Vagina (tissue), 2 donors: ENCODE measurements around the gene CPLX1.

Experiments
- CTCF ChIP-seq, 3 experiments: fragments of 450-650 bp in 2 of 3; fragments of 200-600 bp in 1 of 3; sonication (generic) in 1 of 3; IDR thresholded peaks; one replicate each; pipeline ENCODE4 v1.5.1; 2017 to 2019; ENCODE audit warnings: antibody characterized with exemption in 3 of 3, mild to moderate bottlenecking in 2 of 3, moderate library complexity in 2 of 3
- POLR2A ChIP-seq, 2 donors: fragments of 450-650 bp; IDR thresholded peaks; one replicate each; pipeline ENCODE4 v1.6.1; 2017; ENCODE audit warnings: antibody characterized with exemption in 2 of 2, mild to moderate bottlenecking in 2 of 2, moderate library complexity in 2 of 2
- POLR2AphosphoS5 ChIP-seq, 2 donors: sonication (generic); formaldehyde crosslinking; IDR thresholded peaks; one replicate each; pipeline ENCODE4 v1.9.0; 2017; ENCODE audit warnings: antibody characterized with exemption in 2 of 2, mild to moderate bottlenecking in 2 of 2, low read depth in 1 of 2; ENCODE audit not compliant: insufficient read depth in 1 of 2

DNA sequence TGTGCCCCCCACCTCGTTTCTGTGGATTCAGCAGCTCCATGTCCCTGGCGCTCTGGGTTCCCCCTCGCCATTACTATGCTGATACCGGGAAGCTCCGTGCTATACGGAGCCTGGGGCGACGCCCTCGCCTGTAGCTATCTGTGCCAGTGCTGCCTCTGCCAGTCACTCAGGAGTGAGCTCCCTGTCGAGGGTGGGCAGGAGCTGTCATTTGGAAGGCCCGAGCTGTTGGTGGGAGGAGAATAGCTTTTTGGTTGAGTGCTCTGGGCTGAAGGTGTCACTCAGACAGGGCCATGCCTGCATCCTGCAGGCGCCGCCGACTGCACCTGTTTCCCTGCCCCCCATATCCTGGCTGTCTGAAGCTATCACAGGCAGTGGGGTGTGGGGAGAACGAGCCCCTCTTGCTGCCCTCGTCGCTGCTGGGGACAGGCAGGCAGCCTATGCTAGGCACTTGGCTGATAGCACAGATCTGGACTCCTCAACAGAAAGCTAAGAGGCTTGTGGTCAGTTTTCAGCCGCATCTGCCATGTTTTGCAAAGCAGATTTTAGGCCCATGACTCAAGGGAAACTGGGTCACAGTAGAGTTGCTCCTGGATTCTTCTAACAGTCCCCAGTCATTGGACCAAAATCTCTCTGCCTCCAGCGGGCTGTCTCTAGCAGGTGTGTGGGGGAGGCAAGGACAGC, 31.8 kb downstream of the CPLX1 start:
- TF ChIP-seq CTCF (IDR thresholded peaks at IDR 0.05) (no peak), POLR2AphosphoS5 (IDR thresholded peaks at IDR 0.05; ENCODE audit: insufficient read depth in 1 of 2, low read depth in 1 of 2) (no peak), POLR2A (IDR thresholded peaks at IDR 0.05) (no peak)
